ENCODE measurements around the gene ANO7. TPM values are rescaled to one million over a fixed set of nuclear protein-coding genes. Genes with fewer than 3 reads are reported as not detected.

ANO7 gene
- total and polyA plus RNA-seq, 2 of the 13 experiments (the other 11 are each of a cell fraction or from before 2014, with no cell fraction given), result 4.1 to 4.9 TPM

DNA sequence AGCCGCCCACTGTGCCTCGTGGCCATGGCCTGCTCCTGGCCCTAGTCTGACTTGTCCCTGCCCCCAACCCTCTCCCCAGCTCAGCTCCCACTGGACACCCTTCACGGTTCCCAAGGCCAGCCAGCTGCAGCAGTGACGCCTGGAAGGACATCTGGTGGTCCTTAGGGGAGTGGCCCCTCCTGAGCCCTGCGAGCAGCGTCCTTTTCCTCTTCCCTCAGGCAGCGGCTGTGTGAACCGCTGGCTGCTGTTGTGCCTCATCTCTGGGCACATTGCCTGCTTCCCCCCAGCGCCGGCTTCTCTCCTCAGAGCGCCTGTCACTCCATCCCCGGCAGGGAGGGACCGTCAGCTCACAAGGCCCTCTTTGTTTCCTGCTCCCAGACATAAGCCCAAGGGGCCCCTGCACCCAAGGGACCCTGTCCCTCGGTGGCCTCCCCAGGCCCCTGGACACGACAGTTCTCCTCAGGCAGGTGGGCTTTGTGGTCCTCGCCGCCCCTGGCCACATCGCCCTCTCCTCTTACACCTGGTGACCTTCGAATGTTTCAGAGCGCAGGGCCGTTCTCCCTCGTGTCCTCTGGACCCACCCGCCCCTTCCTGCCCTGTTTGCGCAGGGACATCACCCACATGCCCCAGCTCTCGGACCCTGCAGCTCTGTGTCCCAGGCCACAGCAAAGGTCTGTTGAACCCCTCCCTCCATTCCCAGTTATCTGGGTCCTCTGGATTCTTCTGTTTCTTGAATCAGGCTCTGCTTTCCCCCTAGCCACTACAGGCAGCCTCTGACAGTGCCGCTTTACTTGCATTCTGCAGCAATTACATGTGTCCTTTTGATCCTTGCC is 35.8 kb downstream of the ANO7 start (continued):
- TF ChIP-seq PTBP1 (IDR thresholded peaks at IDR 0.05; ENCODE audit: low read depth, low read length, poor library complexity, severe bottlenecking), result no peak
- peak; percentile 54; the same call in 1 of the 2 replicates for TF ChIP-seq HOXA5 (CRISPR knock-in tag; IDR thresholded peaks at IDR 0.05)
- peak; percentile 54 for TF ChIP-seq NCOA2 (CRISPR knock-in tag; IDR thresholded peaks at IDR 0.05)
- TF ChIP-seq, protein P1, sequence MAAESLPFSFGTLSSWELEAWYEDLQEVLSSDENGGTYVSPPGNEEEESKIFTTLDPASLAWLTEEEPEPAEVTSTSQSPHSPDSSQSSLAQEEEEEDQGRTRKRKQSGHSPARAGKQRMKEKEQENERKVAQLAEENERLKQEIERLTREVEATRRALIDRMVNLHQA (CRISPR knock-in tag; IDR thresholded peaks at IDR 0.05), result no peak
- TF ChIP-seq TBX3 (IDR thresholded peaks at IDR 0.05; ENCODE audit: borderline replicate concordance), result no peak
- TF ChIP-seq, protein P2, sequence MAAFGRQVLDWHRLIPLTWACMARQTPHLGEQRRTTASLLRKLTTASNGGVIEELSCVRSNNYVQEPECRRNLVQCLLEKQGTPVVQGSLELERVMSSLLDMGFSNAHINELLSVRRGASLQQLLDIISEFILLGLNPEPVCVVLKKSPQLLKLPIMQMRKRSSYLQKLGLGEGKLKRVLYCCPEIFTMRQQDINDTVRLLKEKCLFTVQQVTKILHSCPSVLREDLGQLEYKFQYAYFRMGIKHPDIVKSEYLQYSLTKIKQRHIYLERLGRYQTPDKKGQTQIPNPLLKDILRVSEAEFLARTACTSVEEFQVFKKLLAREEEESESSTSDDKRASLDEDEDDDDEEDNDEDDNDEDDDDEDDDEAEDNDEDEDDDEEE (CRISPR knock-in tag; IDR thresholded peaks at IDR 0.05), result peak; percentile 24; the same call in 1 of the 2 replicates
- TF ChIP-seq MZF1 (CRISPR knock-in tag; IDR thresholded peaks at IDR 0.05; ENCODE audit: borderline replicate concordance), result no peak
- peak; percentile 24; the same call in 1 of the 2 replicates for TF ChIP-seq MIXL1 (CRISPR knock-in tag; IDR thresholded peaks at IDR 0.05)
- TF ChIP-seq ZFP90 (CRISPR knock-in tag; IDR thresholded peaks at IDR 0.05; ENCODE audit: borderline replicate concordance), result peak; percentile 83; the same call in 1 of the 2 replicates
- TF ChIP-seq, protein P3, sequence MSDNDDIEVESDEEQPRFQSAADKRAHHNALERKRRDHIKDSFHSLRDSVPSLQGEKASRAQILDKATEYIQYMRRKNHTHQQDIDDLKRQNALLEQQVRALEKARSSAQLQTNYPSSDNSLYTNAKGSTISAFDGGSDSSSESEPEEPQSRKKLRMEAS (IDR thresholded peaks at IDR 0.05), result peak; percentile 82
- 0 out of 2 replicates have a peak, but pooled peaks have one; percentile 53 for TF ChIP-seq SMAD9 (CRISPR knock-in tag; IDR thresholded peaks at IDR 0.05)
- TF ChIP-seq ZMAT3 (CRISPR knock-in tag; conservative IDR thresholded peaks at IDR 0.05), result peak; percentile 62; the same call in 1 of the 2 replicates
- TF ChIP-seq POGZ (CRISPR knock-in tag; IDR thresholded peaks at IDR 0.05), result no peak
- TF ChIP-seq ZNF260 (CRISPR knock-in tag; IDR thresholded peaks at IDR 0.05; ENCODE audit: borderline replicate concordance, low read depth), result no peak
- TF ChIP-seq, protein P4, sequence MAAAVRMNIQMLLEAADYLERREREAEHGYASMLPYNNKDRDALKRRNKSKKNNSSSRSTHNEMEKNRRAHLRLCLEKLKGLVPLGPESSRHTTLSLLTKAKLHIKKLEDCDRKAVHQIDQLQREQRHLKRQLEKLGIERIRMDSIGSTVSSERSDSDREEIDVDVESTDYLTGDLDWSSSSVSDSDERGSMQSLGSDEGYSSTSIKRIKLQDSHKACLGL (CRISPR knock-in tag; IDR thresholded peaks at IDR 0.05), result no peak; the same call in 1 of the 2 replicates
- TF ChIP-seq, protein P5, sequence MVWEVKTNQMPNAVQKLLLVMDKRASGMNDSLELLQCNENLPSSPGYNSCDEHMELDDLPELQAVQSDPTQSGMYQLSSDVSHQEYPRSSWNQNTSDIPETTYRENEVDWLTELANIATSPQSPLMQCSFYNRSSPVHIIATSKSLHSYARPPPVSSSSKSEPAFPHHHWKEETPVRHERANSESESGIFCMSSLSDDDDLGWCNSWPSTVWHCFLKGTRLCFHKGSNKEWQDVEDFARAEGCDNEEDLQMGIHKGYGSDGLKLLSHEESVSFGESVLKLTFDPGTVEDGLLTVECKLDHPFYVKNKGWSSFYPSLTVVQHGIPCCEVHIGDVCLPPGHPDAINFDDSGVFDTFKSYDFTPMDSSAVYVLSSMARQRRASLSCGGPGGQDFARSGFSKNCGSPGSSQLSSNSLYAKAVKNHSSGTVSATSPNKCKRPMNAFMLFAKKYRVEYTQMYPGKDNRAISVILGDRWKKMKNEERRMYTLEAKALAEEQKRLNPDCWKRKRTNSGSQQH (CRISPR knock-in tag; IDR thresholded peaks at IDR 0.05; ENCODE audit: low read depth), result no peak
- no peak for TF ChIP-seq ZNF10 (CRISPR knock-in tag; IDR thresholded peaks at IDR 0.05; ENCODE audit: borderline replicate concordance, low read depth)
- TF ChIP-seq ZNF850 (CRISPR knock-in tag; conservative IDR thresholded peaks at IDR 0.05), result no peak
- TF ChIP-seq, protein P6, sequence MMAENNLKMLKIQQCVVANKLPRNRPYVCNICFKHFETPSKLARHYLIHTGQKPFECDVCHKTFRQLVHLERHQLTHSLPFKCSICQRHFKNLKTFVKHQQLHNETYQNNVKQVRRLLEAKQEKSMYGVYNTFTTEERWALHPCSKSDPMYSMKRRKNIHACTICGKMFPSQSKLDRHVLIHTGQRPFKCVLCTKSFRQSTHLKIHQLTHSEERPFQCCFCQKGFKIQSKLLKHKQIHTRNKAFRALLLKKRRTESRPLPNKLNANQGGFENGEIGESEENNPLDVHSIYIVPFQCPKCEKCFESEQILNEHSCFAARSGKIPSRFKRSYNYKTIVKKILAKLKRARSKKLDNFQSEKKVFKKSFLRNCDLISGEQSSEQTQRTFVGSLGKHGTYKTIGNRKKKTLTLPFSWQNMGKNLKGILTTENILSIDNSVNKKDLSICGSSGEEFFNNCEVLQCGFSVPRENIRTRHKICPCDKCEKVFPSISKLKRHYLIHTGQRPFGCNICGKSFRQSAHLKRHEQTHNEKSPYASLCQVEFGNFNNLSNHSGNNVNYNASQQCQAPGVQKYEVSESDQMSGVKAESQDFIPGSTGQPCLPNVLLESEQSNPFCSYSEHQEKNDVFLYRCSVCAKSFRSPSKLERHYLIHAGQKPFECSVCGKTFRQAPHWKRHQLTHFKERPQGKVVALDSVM (CRISPR knock-in tag; IDR thresholded peaks at IDR 0.05), result no peak
- TF ChIP-seq MAF1 (CRISPR knock-in tag; IDR thresholded peaks at IDR 0.05; ENCODE audit: borderline replicate concordance), result peak; percentile 67; the same call in 1 of the 2 replicates
- 0 out of 2 replicates have a peak, but pooled peaks have one; percentile 39 for TF ChIP-seq ZNF678 (CRISPR knock-in tag; IDR thresholded peaks at IDR 0.05)
- peak; percentile 81 for TF ChIP-seq HNF4A (CRISPR knock-in tag; IDR thresholded peaks at IDR 0.05)
- TF ChIP-seq ZNF569 (CRISPR knock-in tag; IDR thresholded peaks at IDR 0.05; ENCODE audit: borderline replicate concordance), result no peak
- no peak; the same call in 1 of the 2 replicates for TF ChIP-seq NAIF1 (CRISPR knock-in tag; IDR thresholded peaks at IDR 0.05; ENCODE audit: borderline replicate concordance)
